GM12878 (cell line): ENCODE data around the gene CSK. TPM values are rescaled to one million over a fixed set of nuclear protein-coding genes. Genes with fewer than 3 reads are reported as not detected.

Source experiments
- CREB1 ChIP-seq: IDR thresholded peaks from 2 replicates; pipeline ENCODE4 v1.6.1; 2012; ENCODE audit warnings: low read depth, mild to moderate bottlenecking, inconsistent platforms
- CUX1 ChIP-seq: IDR thresholded peaks from 2 replicates; pipeline ENCODE4 v1.6.1; 2012; ENCODE audit warnings: improper control_type of control experiment, low read depth, low read length; ENCODE audit not compliant: insufficient replicate concordance
- EED ChIP-seq: sonication (generic); IDR thresholded peaks from 2 replicates; pipeline ENCODE4 v1.6.1; 2016; ENCODE audit warnings: antibody characterized with exemption, low read depth
- MEF2A ChIP-seq: IDR thresholded peaks from 2 replicates; pipeline ENCODE4 v1.6.1; 2011; ENCODE audit warnings: low read depth, mild to moderate bottlenecking, low read length, moderate library complexity; ENCODE audit not compliant: insufficient read depth
- MEF2B ChIP-seq: fragments of 450-650 bp; IDR thresholded peaks from 2 replicates; pipeline ENCODE4 v1.6.1; 2018; ENCODE audit warnings: mild to moderate bottlenecking, moderate library complexity; ENCODE audit not compliant: partially characterized antibody, poor library complexity, severe bottlenecking
- NKRF ChIP-seq: fragments of 450-650 bp; conservative IDR thresholded peaks from 2 replicates; pipeline ENCODE4 v1.6.1; 2017; ENCODE audit warnings: mild to moderate bottlenecking, moderate library complexity
- PAX5 ChIP-seq: IDR thresholded peaks from 2 replicates; pipeline ENCODE4 v1.6.1; 2011; ENCODE audit warnings: low read depth, low read length, borderline replicate concordance
- POLR2AphosphoS5 ChIP-seq: IDR thresholded peaks from 2 replicates; pipeline ENCODE4 v1.6.1; 2011; ENCODE audit warnings: mild to moderate bottlenecking, low read length, inconsistent platforms
- RAD21 ChIP-seq: IDR thresholded peaks from 2 replicates; pipeline ENCODE4 v1.6.1; 2011; ENCODE audit warnings: mild to moderate bottlenecking, low read depth, low read length, moderate library complexity; ENCODE audit not compliant: insufficient read depth
- SMC3 ChIP-seq: IDR thresholded peaks from 2 replicates; pipeline ENCODE4 v1.6.1; 2011; ENCODE audit warnings: low read length, improper control_type of control experiment, borderline replicate concordance
- SRF ChIP-seq, 2 experiments: IDR thresholded peaks; 2 replicates each; pipeline ENCODE4 v1.6.1; 2011; ENCODE audit warnings: low read depth in 2 of 2, low read length in 2 of 2, mild to moderate bottlenecking in 1 of 2, moderate library complexity in 1 of 2
- TAF1 ChIP-seq: IDR thresholded peaks from 2 replicates; pipeline ENCODE4 v1.6.1; 2011; ENCODE audit warnings: mild to moderate bottlenecking, low read depth, low read length, borderline replicate concordance
- TARDBP ChIP-seq: IDR thresholded peaks from 2 replicates; pipeline ENCODE4 v1.6.1; 2016; ENCODE audit warnings: borderline replicate concordance
- ZNF217 ChIP-seq: fragments of 450-650 bp; IDR thresholded peaks from 2 replicates; pipeline ENCODE4 v1.6.1; 2017; ENCODE audit warnings: antibody characterized with exemption, mild to moderate bottlenecking
- ZNF24 ChIP-seq: fragments of 450-650 bp; IDR thresholded peaks from 2 replicates; pipeline ENCODE4 v1.6.1; 2017; ENCODE audit warnings: antibody characterized with exemption, mild to moderate bottlenecking
- polyA plus RNA-seq, 11 experiments: library from polyadenylated mRNA; depleted of rRNA in 4 of 11; unstranded in 6 of 11; stranded (reverse) in 5 of 11; fragments of >200 nt; fragmentation: Nextera tagmentation in 4 of 11; fragmentation: Illumina TruSeq in 1 of 11; extraction: Ambion mirVana in 4 of 11; extraction: Trizol in 1 of 11; gene quantifications; 1 replicate in 1 of 11; 2 replicates in 10 of 11; pipeline versions ENCODE4 v1.2.1 to v1.2.3, GENCODE V29; 2011 to 2016; ENCODE audit warnings: inconsistent platforms in 2 of 11, missing spikeins in 2 of 11, low read depth in 1 of 11
- total RNA-seq, 4 experiments: library from RNA; depleted of rRNA in 3 of 4; stranded (reverse); fragments of >200 nt in 3 of 4; fragmentation: Illumina TruSeq in 1 of 4; extraction: Trizol in 1 of 4; gene quantifications; 2 replicates each; pipeline versions ENCODE4 v1.2.1 to v1.2.3, GENCODE V29; 2013 to 2021

CSK gene
- total and polyA plus RNA-seq, 10 of the 15 experiments (the other 5 are each of a cell fraction or from before 2014, with no cell fraction given), result 3.4 to 327 (median 75.8) TPM

- TF ChIP-seq CUX1, result peak; percentile 84
- TF ChIP-seq ZNF24, result peak; percentile 99
- peak; percentile 68; the same call in 1 of the 2 replicates for TF ChIP-seq POLR2AphosphoS5
- peak; percentile 96 for TF ChIP-seq MEF2B
- TF ChIP-seq TARDBP, result no peak
- 0 out of 4 replicates have a peak, but pooled peaks of 1 of the 2 experiments have one; percentile 53 for TF ChIP-seq SRF (IDR thresholded peaks at IDR 0.05; ENCODE audit: low read depth in 2 of 2, low read length in 2 of 2)
- peak; percentile 94 for TF ChIP-seq EED
- TF ChIP-seq TAF1, result peak; percentile 57; the same call in 1 of the 2 replicates
- TF ChIP-seq NKRF, result no peak; the same call in none of the 2 replicates
- TF ChIP-seq SMC3, result peak; percentile 29
- TF ChIP-seq ZNF217, result 0 out of 2 replicates have a peak, but pooled peaks have one; percentile 27
- TF ChIP-seq RAD21, result no peak
- TF ChIP-seq CREB1, result no peak
- peak; percentile 77 for TF ChIP-seq PAX5
- peak; percentile 97 for TF ChIP-seq MEF2A
Observed at GRCh38 chr15:74790080-74790916, 8.4 kb downstream of the CSK start (continued).
